NCI-H1417 (cell line): ENCODE results near the gene OTUB1.
A peak's percentile ranks its signal among the peaks of the same experiment; 100 is the strongest.

Source experiments
- DNase-seq, 3 experiments: peaks; one replicate each; lab custom pipeline; 2025; lab: John Stamatoyannopoulos, UW

OTUB1 gene

DNA sequence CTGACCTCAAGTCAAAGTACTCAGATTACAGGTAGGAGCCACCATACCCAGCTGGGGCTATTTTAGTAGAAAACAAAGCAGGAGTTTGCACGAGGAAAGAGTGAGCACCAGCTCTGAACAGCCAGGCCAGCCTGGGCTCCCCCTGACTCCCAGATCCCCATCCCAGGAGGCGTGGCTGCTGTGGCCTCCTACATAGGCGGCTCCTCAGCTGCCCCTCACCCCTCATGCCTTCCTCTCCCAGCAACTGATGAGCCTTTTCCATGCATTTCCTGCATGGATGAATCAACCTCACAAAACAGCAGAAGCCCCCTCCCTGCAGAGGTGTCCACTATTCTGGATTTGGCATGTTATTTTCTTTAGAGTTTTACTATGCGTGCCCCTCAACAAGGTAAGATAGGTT is 39.0 kb downstream of the OTUB1 start:
- DNase-seq, result no peak

DNA sequence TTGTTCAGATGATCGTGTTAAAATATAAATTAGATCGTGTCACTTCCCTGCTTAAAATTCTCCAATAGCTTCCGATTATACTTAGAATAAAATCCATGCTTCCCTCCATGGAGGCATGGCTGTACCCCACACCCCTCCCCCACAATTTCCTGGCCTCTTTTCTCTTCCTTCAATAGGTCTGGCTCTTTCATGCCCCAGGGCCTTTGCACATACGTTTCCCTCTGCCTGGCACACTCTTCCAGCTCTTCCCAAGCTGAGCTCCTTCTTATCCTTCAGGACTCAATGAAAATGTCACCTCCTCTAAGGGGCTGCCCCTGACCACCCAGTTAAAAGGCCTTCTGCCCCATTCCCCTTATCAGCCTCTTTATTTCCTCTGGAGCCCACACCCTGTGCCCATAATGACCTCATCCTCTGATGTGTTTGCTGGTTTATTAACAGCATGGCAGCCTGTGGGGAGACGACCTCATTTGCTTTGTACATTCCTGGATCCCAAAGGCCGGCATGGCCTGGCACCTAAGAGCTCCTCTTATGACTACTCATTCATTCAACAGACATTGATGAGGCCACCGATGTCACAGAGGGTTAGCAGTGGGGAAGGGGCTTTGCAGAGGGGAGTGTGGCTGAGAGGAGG is 40.5 kb downstream of the OTUB1 start:
- DNase-seq, result no peak

DNA sequence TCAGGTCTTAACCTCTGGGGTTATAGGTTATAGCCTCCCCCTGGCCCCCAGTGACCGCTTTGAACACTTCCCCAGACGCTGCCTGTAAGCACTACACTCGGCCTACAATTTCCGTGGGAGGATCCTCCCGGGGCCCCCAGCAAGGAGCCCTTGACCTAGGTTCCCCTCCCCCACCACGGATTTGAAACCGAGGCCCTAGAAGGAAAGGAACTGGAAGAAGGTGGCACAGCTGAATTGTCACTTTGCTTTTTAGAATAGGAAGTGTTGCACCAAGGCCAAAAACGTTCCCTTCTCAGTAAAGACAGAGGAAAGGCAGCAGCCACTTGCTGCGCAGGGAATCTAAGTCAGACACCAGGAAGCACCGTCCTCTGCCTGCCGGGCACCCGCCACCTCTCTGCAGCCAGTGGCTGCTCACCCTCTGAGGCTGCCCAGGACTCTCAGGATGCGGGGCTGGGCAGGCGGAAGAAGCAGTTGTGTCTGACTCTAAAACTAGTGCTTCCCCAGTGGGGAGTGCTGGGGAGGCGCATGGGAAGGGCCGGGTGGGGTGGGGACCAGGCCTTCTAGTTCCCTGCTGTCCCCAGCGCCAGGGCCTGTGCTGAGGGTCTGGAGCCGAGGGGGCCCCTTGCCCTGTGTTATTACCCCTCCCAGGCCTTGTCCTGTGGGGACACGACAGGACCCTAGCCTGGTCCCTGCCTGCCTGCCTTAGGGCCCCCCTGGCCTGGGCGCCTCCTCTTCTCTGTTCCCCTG is 41.6 kb downstream of the OTUB1 start:
- no peak for DNase-seq

DNA sequence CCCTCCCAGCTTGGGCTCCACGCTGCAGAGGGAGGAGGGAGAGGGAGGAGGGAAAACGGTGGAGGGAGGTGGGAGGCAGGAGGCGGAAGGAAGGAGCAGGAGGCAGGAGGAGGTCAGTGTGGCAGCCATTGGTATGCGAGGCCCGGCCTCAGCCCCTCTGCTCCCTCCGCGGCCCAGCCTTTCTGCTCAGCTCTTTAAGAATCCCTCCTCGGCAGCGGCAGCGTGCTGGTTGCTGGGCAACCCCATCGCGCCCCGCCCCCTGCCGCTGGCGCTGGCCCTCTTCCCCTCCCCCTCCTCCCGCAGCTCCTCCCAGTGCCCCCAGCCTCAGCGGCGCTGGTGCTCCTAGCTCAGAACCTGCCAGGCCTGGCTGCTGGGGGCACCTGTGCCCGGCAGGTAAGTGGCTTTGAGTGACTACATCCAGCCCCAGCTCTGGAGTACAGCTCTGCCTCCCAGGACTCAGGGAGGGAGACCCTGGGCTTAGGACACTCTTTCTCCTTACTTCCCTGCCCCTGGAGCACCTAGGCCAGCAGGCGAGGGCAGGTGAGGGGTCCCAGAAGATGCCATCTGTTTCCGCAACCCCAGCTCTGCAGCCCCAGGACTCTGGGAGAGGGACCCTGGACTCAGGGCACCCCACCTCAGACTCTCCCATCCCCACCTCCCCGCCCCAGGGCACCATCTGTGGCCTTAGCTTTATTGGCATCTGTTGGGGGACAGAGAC is 42.3 kb downstream of the OTUB1 start:
- DNase-seq, result peak; percentile 55 to 88 (median 83)

DNA sequence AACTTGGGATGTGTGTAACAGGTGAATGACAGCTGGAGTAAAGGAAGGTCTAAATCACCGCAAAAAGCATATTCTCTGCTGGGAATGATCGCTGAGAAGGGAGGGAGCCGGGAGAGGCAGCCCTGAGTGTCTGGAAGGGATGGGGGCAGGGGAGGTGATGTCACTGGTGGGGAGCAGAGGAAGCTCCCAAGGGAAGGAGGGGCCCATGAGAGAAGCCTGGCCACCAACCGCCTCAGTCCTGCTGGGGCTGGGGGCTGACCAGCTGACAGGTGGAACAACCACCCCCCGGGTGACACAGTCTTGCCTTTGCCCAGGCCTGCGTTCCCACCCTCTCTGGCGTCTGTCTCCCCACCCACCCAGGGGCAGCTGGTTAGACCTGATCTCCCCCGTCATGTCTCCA is 43.5 kb downstream of the OTUB1 start:
- peak in 1 of 3 experiments; percentile 14 for DNase-seq

DNA sequence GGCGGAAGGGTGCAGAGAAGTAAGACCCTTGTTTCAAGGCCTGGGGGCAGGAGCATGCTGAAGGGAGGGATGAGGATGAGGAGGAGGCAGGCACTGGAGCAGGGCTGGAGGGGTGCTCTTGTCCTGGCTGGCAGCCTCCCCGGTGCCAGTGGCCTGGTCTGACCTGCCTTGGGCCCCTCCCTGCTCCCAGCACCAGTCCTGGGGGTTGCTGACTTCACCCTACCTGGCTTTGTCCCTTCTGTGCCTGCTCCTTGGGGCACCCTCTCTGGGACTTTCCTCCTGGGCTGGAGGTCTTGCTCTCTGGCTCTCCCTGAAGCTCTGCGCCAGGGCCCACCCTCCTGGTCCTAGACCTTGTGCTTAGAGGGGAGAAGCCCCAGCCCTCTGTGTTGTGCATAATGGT is 44.8 kb downstream of the OTUB1 start:
- DNase-seq, result no peak

DNA sequence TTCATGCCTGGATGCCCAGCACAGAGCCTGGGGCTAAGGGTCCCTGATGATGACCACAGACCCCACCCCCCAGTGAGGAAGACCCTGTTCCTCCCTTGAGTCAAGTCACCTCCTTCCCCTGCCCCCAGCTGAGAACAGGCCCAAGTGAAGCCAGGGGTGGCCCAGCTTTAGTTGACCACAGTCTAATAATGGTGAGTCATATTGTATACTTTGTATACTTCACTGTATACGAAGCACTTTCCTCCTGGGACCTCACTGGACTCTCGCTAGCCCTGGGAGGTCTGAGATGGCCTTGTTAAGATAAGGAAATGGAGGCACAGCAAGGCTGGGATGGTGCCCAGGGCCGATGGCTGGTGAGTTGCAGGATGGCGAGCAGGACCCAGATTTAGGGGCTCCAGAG is 45.8 kb downstream of the OTUB1 start:
- no peak for DNase-seq

DNA sequence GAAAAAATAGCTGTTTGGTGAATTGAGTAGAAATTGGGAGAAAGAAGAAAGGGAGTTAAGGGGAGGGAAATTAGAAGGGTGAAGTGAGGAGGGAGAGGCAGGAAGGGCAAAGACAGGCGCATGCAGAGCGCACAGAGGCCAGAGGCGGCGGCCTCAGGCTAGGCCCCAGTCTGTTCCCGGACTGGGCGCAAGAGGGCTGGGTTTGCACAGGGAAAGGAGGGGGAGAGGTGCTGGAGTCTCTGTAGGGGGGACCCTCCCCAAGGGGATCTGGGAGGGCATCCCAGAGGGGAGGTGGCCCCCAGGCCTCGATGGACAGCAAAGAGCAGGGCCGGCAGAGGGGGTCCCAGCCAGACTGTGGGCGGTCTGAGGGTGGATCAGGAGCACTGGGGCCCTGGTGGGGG is 48.2 kb downstream of the OTUB1 start:
- peak in 1 of 3 experiments; percentile 23 for DNase-seq

DNA sequence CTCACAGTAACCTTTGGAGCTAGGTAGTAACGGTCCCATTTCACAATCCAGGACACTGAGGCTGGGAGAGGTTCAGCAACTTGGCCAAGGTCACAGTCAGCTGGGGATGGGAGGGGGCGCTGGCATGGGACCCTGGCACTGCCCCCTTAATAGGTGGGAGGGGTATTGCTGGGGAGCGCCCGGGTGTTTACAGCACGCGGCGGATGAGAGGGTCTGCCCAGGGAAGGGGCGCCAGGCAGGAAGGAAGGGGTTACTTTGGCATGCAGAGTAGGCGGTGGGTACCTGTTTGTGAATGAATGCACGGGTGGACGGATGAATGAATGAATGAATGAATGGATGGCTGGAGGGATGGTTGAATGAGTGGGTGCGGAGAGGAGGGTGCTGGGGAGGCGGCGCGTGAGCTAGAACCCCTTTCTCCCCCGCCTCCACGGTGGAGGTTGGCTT is 48.9 kb downstream of the OTUB1 start:
- DNase-seq, result no peak

DNA sequence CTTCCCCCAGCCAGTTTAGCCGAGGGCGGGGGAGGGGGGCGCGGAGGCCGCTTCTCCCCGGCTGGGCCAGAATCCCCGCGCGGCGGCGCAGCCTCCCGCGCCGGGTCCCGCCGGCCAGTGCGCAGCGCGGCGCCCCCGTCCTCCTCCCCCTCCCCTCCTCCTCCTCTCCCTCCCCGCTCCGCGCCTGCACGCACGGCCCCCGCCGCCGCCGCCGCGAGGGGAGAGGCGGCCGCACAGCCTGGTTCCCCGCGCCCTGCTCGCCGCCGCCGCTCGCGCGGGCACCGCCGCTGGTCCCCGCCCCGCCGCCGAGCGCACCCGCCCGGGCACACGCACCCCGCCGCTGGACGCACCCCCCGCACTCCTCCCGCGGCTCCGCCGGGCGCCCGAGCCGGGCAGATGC is 49.3 kb downstream of the OTUB1 start, which contains the start of gene FLRT1:
TSS of gene FLRT1 (plus strand) at position 356 of the 400 bp plus-strand sequence. CDS start 80,337 bp downstream, outside the sequence.
- DNase-seq, result peak in 2 of 3 experiments; percentile 60 to 68

DNA sequence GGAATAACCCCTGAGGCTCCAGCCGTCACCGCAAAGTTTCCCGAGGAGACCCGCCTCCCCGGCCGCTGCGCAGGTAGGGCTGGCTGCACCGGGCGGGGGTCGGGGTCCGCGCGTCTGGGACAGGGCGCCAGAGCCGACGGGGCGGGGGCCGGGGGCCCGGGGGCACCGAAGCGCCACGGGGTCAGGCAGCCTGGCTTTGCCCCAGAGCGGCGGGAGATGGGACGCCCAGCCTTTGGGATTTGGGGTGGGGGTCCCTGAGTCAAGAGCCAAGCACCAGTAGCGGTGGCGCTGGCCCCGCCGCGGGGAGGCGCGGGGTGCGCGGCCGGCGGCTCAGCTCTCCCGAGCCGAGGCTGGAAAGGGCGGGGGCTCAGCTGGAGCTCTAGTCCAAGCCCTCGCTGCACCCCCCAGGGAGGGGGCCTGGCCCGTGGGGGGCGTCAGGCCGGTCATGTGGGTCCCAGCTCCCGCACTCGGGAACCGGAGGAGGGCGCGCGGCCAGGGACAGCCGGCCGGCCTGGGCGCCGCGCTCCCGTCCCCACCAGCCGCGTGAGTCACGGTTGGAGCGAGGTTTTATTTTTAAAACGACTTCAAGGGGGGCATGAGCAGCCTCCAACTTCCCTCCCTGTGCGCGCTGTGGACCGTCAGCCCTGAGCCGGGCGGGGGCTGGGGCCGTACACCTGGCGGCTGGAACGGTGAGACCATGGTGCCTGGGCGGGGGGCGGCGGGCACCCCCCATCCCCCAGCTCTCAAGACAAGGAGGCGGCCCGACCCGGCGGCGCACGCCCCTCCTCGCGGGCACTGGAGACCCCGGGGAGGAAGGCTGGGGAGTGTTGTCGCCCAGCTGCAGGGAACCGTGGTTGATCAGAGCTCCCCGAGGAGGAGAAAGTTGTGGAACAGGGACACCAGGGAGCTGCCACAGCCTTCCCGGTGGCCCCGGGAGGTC is 50.1 kb downstream of the OTUB1 start:
- DNase-seq, result peak in 2 of 3 experiments; percentile 78 to 79

DNA sequence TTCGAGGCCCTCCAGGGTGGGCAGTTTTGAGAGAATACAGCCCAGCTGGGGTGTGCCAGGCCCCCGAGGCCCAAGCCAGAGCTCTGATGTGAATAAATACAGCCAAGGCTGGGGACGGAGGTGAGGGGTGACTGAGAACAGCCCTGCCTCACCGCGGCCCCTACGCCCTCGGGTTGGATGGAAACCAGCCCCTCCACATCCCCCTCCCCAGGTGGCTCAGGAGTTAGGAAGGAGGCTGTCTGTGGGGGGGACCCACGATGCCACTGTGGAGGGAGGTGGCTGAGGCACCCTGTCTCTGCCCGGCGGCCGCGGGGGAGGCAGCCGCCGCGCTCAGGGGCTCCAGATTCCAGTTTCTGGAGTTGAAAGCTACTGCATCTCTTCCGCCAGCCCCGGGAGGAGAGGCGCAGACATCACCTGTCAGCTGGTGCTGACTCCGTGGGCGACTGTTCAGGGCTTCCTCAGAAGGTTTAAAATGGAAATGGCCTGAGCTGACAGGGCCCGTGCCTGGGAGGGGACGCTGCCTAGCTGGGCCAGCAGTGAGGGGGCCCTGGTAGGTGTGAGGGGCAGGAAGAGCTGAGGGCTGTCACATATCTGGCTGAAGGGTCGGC is 50.9 kb downstream of the OTUB1 start:
- peak in 2 of 3 experiments; percentile 71 to 72 for DNase-seq

DNA sequence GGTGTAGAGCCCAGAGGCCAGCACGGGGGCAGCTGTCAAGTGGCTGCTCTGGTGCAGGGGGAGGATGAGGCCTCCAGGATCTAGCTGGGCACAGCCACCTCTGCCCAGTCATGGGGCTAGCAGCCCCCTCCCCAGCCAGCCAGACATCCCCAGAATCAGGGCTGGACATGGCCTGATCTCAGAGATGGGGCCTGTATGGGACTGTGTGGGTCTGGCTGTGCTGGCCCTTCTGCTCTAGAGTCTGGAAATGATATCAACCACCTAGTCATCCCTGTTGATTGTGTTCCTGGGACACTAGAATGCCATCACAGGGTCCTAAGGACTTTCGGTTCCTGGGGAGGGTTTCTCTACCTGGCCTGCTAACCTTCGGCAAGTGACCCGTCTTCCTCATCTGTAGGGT is 52.3 kb downstream of the OTUB1 start:
- peak in 1 of 3 experiments; percentile 8 for DNase-seq

DNA sequence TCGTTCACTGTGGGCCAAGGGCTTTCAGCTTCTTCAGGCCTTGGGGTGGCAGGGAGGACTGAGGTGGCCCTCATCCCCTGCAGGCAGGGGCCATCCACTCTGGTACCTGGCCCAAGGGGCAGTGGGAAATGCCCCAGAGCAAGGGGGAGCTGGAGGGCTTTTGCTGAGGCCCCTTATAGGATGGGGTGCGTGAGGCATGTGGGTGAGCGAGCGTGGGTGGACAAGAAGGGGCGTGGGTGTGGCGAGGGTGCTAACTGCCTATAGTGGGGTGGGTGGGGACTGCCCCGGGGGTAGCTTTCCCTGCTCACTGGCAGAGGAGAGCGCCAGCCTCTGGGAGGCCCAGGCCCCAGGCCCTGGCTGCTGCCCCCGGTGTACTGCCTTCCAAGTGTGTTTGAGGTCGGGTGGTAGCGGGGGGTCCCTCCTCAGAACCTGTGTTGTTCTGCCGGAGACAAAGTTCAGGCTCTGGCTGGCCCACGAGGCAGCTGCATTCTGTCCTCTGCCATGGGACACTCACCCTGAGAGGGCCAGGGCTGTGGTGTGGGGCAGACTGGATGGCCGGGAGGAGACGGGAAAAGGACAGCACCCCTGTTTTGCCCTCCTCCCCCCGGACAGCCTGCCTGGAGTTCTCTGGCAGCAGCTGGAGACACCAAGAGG is 52.9 kb downstream of the OTUB1 start:
- DNase-seq, result no peak

DNA sequence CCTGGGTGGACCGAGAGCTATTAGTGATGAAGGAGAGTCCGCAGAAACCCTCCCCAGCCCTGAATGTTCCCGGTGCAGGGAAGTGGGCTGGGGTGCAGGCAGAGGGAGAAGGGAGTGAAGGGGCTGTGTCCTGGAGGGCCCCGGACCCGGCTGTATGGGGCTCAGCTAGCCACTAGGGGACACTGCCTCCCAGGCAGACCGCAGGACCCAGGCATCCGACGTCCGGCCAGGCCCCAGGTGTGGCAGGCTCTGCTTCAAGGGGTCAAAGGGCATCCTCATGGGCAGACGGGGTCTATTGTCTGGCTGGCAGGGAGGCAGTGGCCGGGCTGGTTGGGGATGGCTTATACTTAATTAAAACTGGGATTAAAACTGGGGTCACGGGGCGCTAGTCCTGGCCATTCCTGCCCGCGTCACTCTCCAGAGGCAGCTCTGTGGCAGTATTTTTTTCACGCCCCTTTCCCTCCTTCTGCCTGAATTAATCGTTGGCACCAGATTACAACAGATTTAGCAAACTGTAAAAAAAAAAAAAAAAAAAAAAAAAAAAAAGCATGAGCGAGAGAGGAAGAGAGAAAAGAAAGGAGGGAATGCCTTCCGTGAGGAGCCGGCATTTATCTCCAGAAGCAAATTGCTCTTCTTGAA is 54.6 kb downstream of the OTUB1 start:
- peak in 1 of 3 experiments; percentile 49 for DNase-seq

DNA sequence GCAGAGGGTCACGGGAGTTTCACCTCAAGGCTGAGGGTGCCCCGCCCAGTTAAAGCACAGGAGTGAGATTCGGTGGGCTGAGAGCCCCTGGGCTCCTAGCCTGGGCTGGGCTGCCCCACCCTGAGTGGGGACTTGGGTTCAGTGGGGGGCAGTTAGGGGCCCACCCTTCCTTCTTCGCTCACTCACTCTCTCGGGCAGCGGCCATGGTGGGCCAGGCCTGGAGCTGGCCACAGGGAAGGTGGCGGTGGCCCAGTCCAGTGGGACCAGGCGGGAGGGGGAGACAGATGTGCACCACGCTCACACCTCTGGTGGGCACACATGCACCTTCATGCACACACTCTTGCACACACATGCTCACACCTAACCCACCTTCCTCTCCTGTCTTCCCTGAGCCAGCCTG is 55.6 kb downstream of the OTUB1 start:
- DNase-seq, result no peak

DNA sequence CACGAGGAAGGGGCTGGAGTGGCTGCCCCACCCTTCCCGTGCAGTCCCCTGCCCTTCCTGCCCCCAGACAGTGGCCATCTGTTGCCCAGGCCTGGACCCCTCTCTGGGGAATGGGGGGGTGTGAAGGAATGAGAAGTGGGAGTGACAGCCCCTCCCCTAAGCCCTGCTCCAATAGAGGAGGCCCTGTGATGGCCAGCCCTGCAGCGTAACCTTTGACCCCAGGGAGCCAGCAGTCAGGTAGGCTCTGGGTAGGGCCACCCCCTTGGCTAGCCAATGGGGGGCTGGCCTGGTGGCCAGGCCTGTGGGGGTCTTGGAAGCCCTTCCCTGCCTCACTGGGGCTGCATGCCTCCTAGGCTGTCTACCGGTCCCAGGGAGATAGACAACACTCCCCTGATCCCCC is 56.1 kb downstream of the OTUB1 start:
- no peak for DNase-seq

DNA sequence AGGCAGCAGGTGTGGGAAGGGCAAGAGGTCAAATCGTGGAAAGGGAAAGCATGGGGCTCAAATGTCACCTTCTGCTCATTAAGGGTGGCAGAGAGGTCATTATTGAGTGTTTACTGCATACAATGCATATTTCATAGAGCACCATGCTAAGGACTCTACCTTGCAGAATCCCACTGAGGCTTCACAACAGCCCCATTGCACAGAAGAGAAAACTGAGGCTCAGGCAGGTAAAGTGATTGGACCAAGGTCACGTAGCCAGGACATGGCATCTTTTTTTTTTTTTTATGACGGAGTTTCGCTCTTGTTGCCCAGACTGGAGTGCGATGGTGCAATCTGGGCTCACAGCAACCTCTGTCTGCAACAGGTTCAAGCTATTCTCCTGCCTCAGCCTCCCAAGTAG is 57.3 kb downstream of the OTUB1 start:
- no peak for DNase-seq

DNA sequence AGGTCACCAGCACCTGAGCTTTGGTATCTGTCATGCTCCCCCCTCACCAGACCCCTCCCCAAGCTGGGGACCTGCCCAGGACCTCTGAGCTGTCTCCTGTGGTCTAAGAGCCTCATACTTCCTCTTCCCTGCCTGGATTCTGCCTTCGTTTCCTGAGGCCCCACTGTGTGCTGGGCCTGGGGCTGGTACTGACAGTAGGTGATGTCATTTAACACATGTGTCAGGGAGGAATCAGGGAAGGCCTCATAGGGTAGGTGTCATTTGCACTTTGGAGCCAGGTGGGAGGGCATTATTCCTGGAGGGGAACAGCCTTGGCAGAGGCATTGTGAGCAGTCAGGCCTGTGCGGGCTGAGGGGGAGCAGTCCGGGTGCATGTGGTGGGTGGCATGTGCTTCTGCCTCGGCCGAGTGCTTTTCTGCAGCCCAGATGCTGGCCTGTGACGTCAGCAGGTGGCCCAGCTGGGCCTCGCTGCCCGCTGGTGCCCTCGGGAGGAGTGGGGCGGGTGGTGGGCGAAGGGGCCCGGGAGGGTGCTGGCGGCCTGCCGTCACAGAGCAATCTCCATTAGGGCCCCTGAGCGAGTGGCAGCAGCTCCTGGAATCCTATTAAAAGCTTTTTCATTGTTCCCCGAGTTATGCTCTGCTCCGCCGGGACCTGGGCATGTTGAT is 58.6 kb downstream of the OTUB1 start:
- peak in 2 of 3 experiments; percentile 67 to 76 for DNase-seq

DNA sequence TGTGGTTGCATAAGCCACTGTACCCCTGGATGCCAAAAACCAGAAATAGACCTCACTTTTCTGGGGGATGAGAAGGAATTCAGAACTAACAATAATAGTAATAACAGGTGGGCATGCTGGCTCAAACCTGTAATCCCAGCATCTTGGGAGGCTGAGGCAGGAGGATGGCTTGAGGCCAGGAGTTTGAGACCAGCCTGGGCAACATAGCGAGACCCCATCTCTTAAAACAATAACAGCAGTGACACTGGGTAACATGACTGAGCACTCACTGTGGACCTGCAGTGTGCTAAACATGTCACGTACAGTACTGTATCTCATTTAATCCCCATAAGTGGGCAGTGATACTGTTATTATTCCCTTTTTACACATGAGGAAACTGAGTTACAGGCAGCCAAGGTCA is 59.5 kb downstream of the OTUB1 start:
- DNase-seq, result no peak
